ENCODE results near the gene ZBP1.

Gene ZBP1

DNA sequence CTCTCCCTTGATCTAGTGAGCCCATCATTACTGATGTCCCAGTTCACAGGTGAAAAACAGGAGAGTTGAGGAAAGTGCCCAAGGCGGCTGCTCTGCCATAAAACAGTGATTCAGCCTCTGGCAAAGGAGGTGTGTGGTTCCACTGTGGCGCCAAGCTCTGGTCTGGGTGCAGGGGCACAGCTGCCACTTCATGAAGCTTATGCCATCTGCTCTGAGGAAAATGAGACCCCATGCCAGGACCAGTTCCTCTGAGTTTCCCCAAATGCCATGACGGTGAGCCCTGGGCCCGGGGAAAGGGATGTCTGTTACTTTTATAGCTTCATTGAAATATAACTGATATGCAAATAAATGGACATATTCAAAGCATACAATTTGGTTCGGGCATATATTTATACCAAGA lies 33.7 kb upstream of the ZBP1 start:
- TF ChIP-seq, protein P1, sequence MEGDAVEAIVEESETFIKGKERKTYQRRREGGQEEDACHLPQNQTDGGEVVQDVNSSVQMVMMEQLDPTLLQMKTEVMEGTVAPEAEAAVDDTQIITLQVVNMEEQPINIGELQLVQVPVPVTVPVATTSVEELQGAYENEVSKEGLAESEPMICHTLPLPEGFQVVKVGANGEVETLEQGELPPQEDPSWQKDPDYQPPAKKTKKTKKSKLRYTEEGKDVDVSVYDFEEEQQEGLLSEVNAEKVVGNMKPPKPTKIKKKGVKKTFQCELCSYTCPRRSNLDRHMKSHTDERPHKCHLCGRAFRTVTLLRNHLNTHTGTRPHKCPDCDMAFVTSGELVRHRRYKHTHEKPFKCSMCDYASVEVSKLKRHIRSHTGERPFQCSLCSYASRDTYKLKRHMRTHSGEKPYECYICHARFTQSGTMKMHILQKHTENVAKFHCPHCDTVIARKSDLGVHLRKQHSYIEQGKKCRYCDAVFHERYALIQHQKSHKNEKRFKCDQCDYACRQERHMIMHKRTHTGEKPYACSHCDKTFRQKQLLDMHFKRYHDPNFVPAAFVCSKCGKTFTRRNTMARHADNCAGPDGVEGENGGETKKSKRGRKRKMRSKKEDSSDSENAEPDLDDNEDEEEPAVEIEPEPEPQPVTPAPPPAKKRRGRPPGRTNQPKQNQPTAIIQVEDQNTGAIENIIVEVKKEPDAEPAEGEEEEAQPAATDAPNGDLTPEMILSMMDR (IDR thresholded peaks at IDR 0.05; ENCODE audit: insufficient read depth, low read depth, low read length, missing control alignments), result no peak
- no peak overlapping the region for H3K4me3 ChIP-seq (ENCODE audit: low read depth, low read length)
- no peak for DNase-seq (ENCODE audit: low read depth)

DNA sequence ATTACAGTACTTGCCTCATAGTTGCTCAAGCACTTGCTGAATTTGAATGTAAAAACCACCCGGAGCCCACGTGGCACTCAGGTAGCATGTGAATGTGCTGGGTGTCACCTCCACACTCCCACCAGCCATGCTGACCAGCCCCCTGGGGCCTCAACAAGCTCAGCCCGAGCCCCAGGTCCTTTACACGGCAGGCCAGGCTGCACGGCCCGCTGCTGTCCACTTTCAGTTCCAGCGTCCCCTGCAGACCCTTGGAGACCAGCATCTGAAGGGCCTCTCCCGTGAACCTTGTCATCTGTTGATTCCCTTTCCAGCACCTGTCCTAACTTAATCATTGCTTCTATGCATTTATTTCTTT lies 33.3 kb upstream of the ZBP1 start:
- no peak overlapping the region for H3K4me3 ChIP-seq (ENCODE audit: low read depth, low read length)
- TF ChIP-seq, protein P1 (IDR thresholded peaks at IDR 0.05; ENCODE audit: insufficient read depth, low read depth, low read length, missing control alignments), result no peak
- no peak for DNase-seq (ENCODE audit: low read depth)

DNA sequence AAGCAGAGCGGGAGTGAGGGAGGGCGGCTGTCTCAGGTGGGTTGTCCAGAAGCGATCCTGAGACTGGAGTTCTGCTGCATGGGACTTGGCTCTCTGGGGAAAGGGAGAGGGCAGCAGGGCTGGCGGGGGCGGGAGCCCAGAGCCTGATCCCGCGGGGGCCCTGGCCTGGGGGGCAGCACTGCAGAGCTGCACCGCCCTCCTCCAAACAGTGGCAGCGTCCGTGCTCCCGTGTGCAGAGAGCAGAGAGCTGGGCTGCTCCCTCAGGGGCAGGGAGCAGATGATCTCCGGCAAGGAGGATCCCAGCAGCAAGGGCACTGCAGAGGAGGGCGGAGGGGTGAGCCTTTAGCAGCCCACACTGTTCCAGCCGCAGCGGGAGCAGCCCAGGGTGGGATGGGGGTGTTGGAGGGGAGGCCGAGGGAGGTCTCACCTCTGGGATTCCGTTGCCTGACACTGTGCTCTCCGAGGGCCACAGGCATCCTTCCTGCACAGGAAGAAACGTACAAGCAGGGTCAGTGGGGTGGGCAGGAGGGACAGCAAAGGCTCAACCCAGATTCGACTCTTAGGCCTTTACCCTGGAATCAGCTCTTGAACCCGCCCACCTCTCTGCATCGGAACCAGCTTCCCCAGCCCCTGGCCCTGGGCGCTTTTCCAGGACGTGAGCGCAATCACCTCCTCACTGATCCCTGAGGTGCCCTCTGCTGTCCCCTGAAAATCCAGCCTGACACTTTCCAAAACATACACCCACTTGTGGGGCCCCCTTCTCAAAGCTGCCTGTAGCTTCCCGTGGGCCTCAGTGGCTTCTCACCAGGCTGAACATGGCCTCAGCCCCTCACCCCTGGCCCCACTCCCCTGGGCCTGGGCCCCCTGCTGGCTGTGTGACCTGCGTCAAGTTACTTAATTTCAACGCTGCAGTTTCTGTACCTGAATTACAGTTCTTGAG lies 32.6 kb upstream of the ZBP1 start:
- TF ChIP-seq, protein P1 (IDR thresholded peaks at IDR 0.05; ENCODE audit: insufficient read depth, low read depth, low read length, missing control alignments), result no peak
- no peak overlapping the region for H3K4me3 ChIP-seq (ENCODE audit: low read depth, low read length)
- no peak for DNase-seq (ENCODE audit: low read depth)

DNA sequence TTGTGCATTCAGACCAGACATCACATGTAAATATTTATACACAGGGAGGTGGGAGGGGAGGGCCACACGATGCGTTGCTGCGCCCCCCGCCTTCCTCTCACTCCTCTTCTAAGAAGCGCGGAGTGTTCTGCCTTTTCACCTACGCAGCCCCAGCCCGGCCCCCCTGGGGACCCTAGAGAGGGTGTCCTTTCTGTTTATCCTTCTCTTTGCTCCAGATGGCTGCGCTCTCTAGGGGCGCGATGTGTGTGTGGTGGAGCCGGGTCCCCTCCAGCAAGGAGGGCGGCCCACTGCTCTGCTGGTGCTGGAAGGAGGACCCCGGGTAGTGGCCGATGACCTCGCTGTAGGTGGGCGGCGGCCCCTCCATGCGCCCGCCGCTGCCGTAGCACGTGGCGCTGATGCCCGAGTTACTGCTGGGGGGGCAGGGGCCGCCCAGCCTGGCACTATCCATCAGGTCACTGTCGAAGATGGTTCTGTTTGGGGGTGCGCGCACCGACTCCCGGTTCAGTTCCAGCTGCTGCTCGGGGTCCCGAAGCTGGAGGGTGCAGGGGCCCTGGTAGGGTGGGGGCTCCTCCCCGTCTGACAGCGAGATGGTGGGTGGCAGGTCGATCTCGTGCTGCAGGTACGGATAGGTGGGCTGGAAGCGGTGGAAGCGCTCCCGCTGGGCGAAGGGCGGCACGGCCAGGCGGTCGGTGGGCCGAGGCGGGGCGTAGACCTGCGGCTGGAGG lies 31.8 kb upstream of the ZBP1 start:
- TF ChIP-seq, protein P1 (IDR thresholded peaks at IDR 0.05; ENCODE audit: insufficient read depth, low read depth, low read length, missing control alignments), result no peak
- DNase-seq (ENCODE audit: low read depth), result no peak

DNA sequence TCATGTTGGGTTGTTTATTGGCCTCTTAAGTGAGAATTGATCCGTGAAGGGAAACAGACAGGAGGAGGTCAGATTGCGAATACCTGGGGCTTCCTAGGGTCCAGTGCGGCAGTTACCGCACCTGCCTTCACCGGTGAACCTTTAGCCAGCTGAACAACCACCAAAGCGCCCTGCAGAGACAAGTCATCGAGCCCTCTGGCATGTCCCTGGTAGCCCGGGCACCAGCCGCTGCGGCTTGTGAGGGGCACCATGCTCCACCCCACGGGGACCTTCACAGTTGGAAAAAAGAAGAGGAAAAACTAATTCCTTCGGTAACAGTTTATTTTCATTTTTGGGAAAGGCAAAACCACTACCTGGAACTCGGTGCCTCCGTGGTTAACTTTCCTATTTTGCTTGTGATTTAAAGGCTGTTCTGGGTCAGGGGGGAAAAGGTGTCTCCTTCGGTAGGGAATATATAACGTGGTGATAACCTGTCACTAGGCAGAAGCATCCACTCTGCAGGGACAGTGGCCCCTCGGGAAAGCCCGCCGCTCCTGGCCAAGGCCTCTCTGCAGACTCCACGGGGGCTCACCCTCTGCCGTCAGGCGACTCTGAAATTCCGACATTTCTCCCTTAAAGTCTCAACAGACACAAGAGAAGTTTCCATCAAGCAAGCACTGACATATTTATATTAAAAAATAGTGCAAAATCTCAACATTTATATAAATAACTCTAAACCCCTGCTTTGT lies 30.7 kb upstream of the ZBP1 start:
- H3K4me3 ChIP-seq (ENCODE audit: low read depth, low read length), result no peak overlapping the region
- TF ChIP-seq, protein P1 (IDR thresholded peaks at IDR 0.05; ENCODE audit: insufficient read depth, low read depth, low read length, missing control alignments), result no peak
- DNase-seq (ENCODE audit: low read depth), result no peak

More for the DNA sequence above, 31.8 kb upstream of the ZBP1 start:
- H3K4me3 ChIP-seq (ENCODE audit: low read depth, low read length), result no peak overlapping the region

DNA sequence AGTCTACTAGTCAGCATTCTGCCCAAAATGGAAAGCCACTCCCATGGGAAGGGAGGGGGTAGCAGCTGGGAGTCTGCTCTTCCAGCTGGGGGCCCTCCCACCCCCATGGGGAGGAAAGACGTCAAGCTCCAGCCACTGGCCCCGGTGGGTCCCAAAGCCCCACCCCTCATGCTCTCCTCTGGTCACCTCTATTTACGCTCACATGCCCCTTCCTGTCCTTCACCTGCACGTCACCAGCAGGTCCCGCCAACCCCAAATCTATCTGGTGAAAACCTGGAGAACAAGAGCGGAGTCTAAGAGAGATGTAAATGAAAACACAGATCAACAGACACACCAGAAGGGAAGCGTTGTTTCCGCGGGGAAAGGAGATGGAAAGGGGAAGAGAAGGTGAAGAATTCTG lies 30.0 kb upstream of the ZBP1 start:
- no peak overlapping the region for H3K4me3 ChIP-seq (ENCODE audit: low read depth, low read length)
- TF ChIP-seq, protein P1 (IDR thresholded peaks at IDR 0.05; ENCODE audit: insufficient read depth, low read depth, low read length, missing control alignments), result no peak
- no peak for DNase-seq (ENCODE audit: low read depth)

Measured in GM12865 (cell line).